ENCODE results near the gene WDR77.

GRCh38 chr1:111480674-111481073, 31.6 kb upstream of the WDR77 start:
- TF ChIP-seq CTCF (conservative IDR thresholded peaks at IDR 0.05 in 1 of 2, IDR thresholded peaks at IDR 0.05 in 1 of 2; ENCODE audit: low read depth in 1 of 2, low read length in 2 of 2) (no peak), EZH2 (IDR thresholded peaks at IDR 0.05; ENCODE audit: low read length, missing control alignments) (no peak)
